ENCODE data around the gene HOXA3.

DNA sequence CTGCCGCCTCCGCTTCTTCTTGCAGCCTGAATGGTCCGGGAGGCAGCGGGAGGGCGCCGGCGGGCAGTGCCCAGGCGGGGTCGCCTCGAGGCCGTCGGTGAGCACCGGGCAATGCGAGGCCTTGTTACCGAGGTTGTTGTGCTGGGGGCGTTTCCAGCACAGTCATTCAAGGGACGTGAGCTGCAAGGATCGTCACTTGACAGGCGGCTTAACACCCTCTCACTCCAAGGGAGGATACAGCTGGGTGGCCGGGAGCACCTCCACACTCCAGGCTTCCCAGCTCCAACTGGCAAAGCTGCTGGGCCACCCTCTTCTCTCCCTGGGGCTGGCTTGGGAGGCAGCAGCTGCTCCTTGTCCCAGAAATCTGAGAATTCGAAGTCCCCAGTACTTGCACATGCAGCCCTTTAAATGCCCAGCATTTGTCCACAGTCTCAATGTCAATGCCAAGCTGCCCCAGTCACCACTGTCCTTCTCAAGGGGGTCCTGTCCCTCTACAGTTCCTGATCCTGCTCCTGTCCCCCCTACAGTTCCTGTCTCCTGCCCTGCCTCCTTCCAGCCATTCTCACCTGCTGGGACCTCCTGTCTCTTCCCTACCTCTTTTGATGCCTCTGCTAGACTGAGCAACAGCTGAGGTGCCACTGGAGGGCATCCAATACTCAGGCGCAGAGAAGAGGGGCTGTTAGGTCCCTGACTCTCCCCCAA, 37.1 kb upstream of the HOXA3 start:
- TF ChIP-seq, protein P1, sequence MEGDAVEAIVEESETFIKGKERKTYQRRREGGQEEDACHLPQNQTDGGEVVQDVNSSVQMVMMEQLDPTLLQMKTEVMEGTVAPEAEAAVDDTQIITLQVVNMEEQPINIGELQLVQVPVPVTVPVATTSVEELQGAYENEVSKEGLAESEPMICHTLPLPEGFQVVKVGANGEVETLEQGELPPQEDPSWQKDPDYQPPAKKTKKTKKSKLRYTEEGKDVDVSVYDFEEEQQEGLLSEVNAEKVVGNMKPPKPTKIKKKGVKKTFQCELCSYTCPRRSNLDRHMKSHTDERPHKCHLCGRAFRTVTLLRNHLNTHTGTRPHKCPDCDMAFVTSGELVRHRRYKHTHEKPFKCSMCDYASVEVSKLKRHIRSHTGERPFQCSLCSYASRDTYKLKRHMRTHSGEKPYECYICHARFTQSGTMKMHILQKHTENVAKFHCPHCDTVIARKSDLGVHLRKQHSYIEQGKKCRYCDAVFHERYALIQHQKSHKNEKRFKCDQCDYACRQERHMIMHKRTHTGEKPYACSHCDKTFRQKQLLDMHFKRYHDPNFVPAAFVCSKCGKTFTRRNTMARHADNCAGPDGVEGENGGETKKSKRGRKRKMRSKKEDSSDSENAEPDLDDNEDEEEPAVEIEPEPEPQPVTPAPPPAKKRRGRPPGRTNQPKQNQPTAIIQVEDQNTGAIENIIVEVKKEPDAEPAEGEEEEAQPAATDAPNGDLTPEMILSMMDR (IDR thresholded peaks at IDR 0.05) = no peak
- TF ChIP-seq POLR2A (IDR thresholded peaks at IDR 0.05; ENCODE audit: low read depth) = no peak

Measured in esophagus muscularis mucosa (tissue), 3 donors.